Endothelial cell of umbilical vein (primary cell): Measurements from ENCODE around the gene PCDH18.

ENCODE experiments used
- TF ChIP-seq, protein P1 (sequence below), 2 donors: IDR thresholded peaks; 1 replicate in 1 of 2; 2 replicates in 1 of 2; pipeline ENCODE4 v1.5.1; 2011; ENCODE audit warnings: low read length in 2 of 2, mild to moderate bottlenecking in 2 of 2, moderate library complexity in 2 of 2, control low read depth in 1 of 2, inconsistent platforms in 1 of 2, low read depth in 1 of 2; ENCODE audit not compliant: insufficient read depth in 1 of 2; ENCODE audit errors: extremely low read depth in 1 of 2
- TF ChIP-seq, protein P2 (sequence below): IDR thresholded peaks from 2 replicates; pipeline ENCODE4 v1.6.1; 2011; ENCODE audit not compliant: insufficient read depth, insufficient read length

DNA sequence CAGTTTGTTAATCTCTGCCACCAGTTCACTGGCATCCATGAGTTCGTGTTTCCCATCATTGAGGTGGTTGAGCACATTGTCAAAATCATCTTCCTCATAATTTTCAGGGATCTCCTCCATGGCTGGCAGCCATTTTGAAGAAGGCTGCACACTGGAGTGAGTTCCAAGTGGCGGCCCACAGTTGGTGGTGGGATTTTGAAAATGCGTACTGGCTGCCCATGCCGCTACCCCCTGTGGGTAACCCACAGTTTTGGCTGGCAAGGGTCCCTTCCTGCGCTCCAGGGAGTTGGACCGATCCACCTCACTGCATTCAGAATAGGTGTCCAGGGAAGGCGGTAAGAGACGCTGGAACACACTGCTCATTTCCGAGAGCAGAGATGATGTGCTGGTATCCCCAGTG is 11.2 kb downstream of the PCDH18 start:
- TF ChIP-seq, protein P1, sequence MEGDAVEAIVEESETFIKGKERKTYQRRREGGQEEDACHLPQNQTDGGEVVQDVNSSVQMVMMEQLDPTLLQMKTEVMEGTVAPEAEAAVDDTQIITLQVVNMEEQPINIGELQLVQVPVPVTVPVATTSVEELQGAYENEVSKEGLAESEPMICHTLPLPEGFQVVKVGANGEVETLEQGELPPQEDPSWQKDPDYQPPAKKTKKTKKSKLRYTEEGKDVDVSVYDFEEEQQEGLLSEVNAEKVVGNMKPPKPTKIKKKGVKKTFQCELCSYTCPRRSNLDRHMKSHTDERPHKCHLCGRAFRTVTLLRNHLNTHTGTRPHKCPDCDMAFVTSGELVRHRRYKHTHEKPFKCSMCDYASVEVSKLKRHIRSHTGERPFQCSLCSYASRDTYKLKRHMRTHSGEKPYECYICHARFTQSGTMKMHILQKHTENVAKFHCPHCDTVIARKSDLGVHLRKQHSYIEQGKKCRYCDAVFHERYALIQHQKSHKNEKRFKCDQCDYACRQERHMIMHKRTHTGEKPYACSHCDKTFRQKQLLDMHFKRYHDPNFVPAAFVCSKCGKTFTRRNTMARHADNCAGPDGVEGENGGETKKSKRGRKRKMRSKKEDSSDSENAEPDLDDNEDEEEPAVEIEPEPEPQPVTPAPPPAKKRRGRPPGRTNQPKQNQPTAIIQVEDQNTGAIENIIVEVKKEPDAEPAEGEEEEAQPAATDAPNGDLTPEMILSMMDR (IDR thresholded peaks at IDR 0.05; ENCODE audit: extremely low read depth in 1 of 2, insufficient read depth in 1 of 2, low read depth in 1 of 2, low read length in 2 of 2), result no peak
- TF ChIP-seq, protein P2, sequence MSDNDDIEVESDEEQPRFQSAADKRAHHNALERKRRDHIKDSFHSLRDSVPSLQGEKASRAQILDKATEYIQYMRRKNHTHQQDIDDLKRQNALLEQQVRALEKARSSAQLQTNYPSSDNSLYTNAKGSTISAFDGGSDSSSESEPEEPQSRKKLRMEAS, result no peak
